GM21515 (cell line): Measurements from ENCODE around the gene IGSF1.

Source experiments
- ATAC-seq: cut with Tn5 transposase; IDR thresholded peaks from one replicate; pipeline ENCODE4 v1.9.1; 2021; ENCODE audit not compliant: unreplicated experiment

The IGSF1 gene

GRCh38 chrX:131288738-131289511 lies at the start of gene IGSF1:
Gene IGSF1, minus strand, starts transcription at chrX:131289306. Its CDS starts 2,632 bp downstream, at chrX:131286674.
- no peak for ATAC-seq

- no peak for ATAC-seq
Observed at GRCh38 chrX:131332331-131332730, 43.2 kb upstream of the IGSF1 start.

- ATAC-seq = no peak
Observed at GRCh38 chrX:131331152-131331551, 42.0 kb upstream of the IGSF1 start.

- ATAC-seq = no peak
Observed at GRCh38 chrX:131330735-131331134, 41.6 kb upstream of the IGSF1 start.

- no peak for ATAC-seq
Observed at GRCh38 chrX:131322651-131323050, 33.5 kb upstream of the IGSF1 start.

- ATAC-seq = no peak
Observed at GRCh38 chrX:131317326-131317725, 28.2 kb upstream of the IGSF1 start.

GRCh38 chrX:131316260-131316659 lies 27.2 kb upstream of the IGSF1 start:
- ATAC-seq = no peak

GRCh38 chrX:131308980-131309379 lies 19.9 kb upstream of the IGSF1 start:
- ATAC-seq = no peak

- no peak for ATAC-seq
Observed at GRCh38 chrX:131306601-131307000, 17.5 kb upstream of the IGSF1 start.

- ATAC-seq = no peak
Observed at GRCh38 chrX:131305926-131306325, 16.8 kb upstream of the IGSF1 start.

- ATAC-seq = no peak
Observed at GRCh38 chrX:131302701-131303100, 13.6 kb upstream of the IGSF1 start.

GRCh38 chrX:131301155-131301554 lies 12.0 kb upstream of the IGSF1 start:
- ATAC-seq = no peak

GRCh38 chrX:131298846-131299245 lies 9.7 kb upstream of the IGSF1 start:
- no peak for ATAC-seq

GRCh38 chrX:131298036-131298435 lies 8.9 kb upstream of the IGSF1 start:
- no peak for ATAC-seq

GRCh38 chrX:131289527-131289926 lies 421 bp upstream of the IGSF1 start:
- no peak for ATAC-seq

GRCh38 chrX:131288188-131288587 lies 918 bp downstream of the IGSF1 start:
- ATAC-seq = no peak

- no peak for ATAC-seq
Observed at GRCh38 chrX:131287560-131288179, 1.4 kb downstream of the IGSF1 start.

GRCh38 chrX:131279617-131280016 lies 9.5 kb downstream of the IGSF1 start:
- ATAC-seq = no peak

- no peak for ATAC-seq
Observed at GRCh38 chrX:131279197-131279596, 9.9 kb downstream of the IGSF1 start.

- no peak for ATAC-seq
Observed at GRCh38 chrX:131277543-131278136, 11.5 kb downstream of the IGSF1 start.

GRCh38 chrX:131273011-131273410 lies 16.1 kb downstream of the IGSF1 start:
- ATAC-seq = no peak

GRCh38 chrX:131271826-131272225 lies 17.3 kb downstream of the IGSF1 start:
- no peak for ATAC-seq
